GM12891 (cell line): ENCODE results near the gene RBM8A.
"Not testable (repeated sequence)": the region's sequence is repeated elsewhere in the genome, so short reads cannot be mapped to it uniquely, and the experiment has no call there.

Experiments
- DNase-seq: peaks from one replicate; pipeline ENCODE4 v3.0.0; 2011; ENCODE audit warnings: low spot score; ENCODE audit not compliant: insufficient read length
- FAIRE-seq: peaks from 2 replicates; lab custom pipeline; 2011; peaks lifted over from hg19 to GRCh38; lab: Jason Lieb, UNC
- PAX5 ChIP-seq: IDR thresholded peaks from 2 replicates; pipeline ENCODE4 v1.6.1; 2011; ENCODE audit warnings: low read length, moderate library complexity, mild to moderate bottlenecking; ENCODE audit not compliant: insufficient read depth, severe bottlenecking
- POLR2A ChIP-seq: IDR thresholded peaks from 2 replicates; pipeline ENCODE4 v1.6.1; 2011; ENCODE audit warnings: low read depth, low read length, control low read depth
- POLR2AphosphoS5 ChIP-seq: IDR thresholded peaks from 2 replicates; pipeline ENCODE4 v1.6.1; 2011; ENCODE audit warnings: low read depth, low read length, control low read depth
- POU2F2 ChIP-seq: IDR thresholded peaks from 2 replicates; pipeline ENCODE4 v1.6.1; 2011; ENCODE audit warnings: low read depth, mild to moderate bottlenecking, control low read depth, low read length, moderate library complexity
- SPI1 ChIP-seq: IDR thresholded peaks from 2 replicates; pipeline ENCODE4 v1.6.1; 2011; ENCODE audit warnings: low read depth, low read length, control low read depth
- TAF1 ChIP-seq: IDR thresholded peaks from 2 replicates; pipeline ENCODE4 v1.6.1; 2011; ENCODE audit warnings: low read depth, low read length, control low read depth

Gene RBM8A

GRCh38 chr1:145942405-145942804 lies 15.1 kb upstream of the RBM8A start:
- TF ChIP-seq PAX5, result no peak
- no peak for TF ChIP-seq TAF1
- no peak for TF ChIP-seq SPI1
- TF ChIP-seq POLR2A, result no peak
- TF ChIP-seq POLR2AphosphoS5, result no peak
- no peak for TF ChIP-seq POU2F2
- no peak for DNase-seq
- no peak for FAIRE-seq

- FAIRE-seq, result no peak
- TF ChIP-seq POU2F2, result no peak
- TF ChIP-seq POLR2AphosphoS5, result no peak
- TF ChIP-seq POLR2A, result no peak
- no peak for TF ChIP-seq TAF1
- TF ChIP-seq SPI1, result no peak
- no peak for TF ChIP-seq PAX5
- no peak for DNase-seq
Measured at GRCh38 chr1:145937436-145937835, 10.2 kb upstream of the RBM8A start.

DNA sequence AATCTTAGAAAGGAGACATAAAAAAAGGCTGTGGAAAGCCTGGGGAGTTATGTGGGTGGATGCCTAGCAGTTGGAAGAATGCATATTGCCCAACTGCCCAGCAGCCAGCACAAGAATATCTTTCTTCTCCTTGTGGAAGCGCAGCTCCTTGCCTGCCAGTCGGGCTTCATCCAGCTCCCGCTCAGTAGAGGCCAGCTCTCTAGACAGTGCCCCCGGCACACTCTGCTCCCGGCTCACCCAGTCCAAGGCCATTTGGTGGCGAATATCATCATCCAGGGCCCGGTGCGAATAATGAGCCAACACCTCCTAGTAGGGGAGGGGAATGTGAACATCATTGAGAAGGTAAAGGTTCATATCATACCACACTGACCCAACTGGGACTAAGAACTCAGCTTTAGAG lies 9.0 kb upstream of the RBM8A start:
- no peak for FAIRE-seq
- no peak for TF ChIP-seq POU2F2
- DNase-seq, result no peak

DNA sequence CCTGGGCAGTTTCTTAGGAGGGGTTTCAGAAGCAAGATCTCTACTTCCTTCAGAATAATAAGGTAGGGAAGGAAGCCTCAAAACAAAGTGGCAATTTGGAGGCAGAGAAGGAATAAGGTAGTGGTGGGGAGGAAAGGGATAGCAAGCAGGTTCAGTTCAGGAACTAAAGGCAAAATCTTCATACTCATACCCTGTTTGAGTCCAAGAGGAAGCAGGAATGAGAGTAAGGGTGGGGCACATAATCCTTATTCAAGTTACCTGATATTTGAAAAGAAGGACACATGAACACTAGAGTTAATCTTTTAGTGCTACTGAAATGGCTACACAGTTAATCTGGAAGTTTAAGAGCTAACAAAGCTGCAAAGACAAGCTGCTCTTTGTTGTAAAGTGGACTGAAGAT lies 8.4 kb upstream of the RBM8A start:
- DNase-seq (no peak), FAIRE-seq (no peak)
- TF ChIP-seq TAF1 (no peak), PAX5 (no peak), POLR2AphosphoS5 (no peak), SPI1 (no peak), POLR2A (no peak), POU2F2 (no peak)

- peak; percentile 28; the same call in 1 of the 2 replicates for TF ChIP-seq SPI1
- FAIRE-seq, DNase-seq: not testable (repeated sequence)
Measured at GRCh38 chr1:145932522-145933009, 5.3 kb upstream of the RBM8A start.

GRCh38 chr1:145927916-145928643 lies 796 bp upstream of the RBM8A start:
- no peak for DNase-seq
- no peak for FAIRE-seq
- TF ChIP-seq TAF1 (no peak), PAX5 (no peak), POLR2A (peak; percentile 15; the same call in 1 of the 2 replicates)

GRCh38 chr1:145926686-145927062 lies 610 bp downstream of the RBM8A start:
- TF ChIP-seq TAF1 (no peak), POU2F2 (no peak), PAX5 (no peak), POLR2AphosphoS5 (no peak), POLR2A (no peak), SPI1 (no peak)
- DNase-seq (no peak), FAIRE-seq (no peak)

DNA sequence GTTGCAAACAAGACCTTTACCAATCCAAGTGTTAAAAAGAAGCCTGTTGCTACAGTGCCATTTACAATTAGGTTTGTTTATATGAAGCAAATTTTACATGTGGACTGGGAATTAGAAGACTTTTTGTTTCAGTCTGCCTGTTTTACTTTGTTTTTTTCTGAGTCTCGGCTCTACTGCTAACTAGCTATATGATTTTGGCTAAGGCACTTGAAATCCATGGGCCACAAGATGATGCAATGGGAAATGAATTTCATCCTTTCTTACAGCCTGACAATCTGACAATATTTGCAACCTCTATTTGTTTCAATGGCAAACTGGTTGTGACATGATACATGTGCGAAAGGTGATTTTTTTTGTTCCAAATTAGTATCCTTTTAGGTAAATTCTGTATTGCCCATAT lies 5.0 kb downstream of the RBM8A start:
- FAIRE-seq, result no peak
- TF ChIP-seq TAF1, result no peak
- no peak for DNase-seq

DNA sequence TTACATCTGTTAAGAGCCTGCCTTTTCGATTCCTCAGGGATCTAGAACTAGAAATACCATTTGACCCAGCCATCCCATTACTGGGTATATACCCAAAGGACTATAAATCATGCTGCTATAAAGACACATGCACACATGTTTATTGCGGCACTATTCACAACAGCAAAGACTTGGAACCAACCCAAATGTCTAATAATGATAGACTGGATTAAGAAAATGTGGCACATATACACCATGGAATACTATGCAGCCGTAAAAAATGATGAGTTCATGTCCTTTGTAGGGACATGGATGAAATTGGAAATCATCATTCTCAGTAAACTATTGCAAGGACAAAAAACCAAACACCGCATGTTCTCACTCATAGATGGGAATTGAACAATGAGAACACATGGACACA lies 7.0 kb downstream of the RBM8A start:
- DNase-seq, FAIRE-seq: not testable (repeated sequence)

GRCh38 chr1:145918992-145919939 lies 8.0 kb downstream of the RBM8A start:
- FAIRE-seq (peak; percentile 54), DNase-seq (no peak)
- no peak for TF ChIP-seq POU2F2
- no peak for TF ChIP-seq TAF1
- TF ChIP-seq POLR2AphosphoS5, result peak; percentile 58
- TF ChIP-seq POLR2A, result no peak; the same call in 1 of the 2 replicates
